HEK293T (cell line): ENCODE results near the gene PPP1R15A.

Experiments used
- CTBP1 ChIP-seq: fragments of 450-650 bp; IDR thresholded peaks from 2 replicates; pipeline ENCODE4 v1.6.1; 2016; ENCODE audit warnings: borderline replicate concordance
- ELF4 ChIP-seq: fragments of 450-650 bp; IDR thresholded peaks from 2 replicates; pipeline ENCODE4 v1.6.1; 2017; ENCODE audit warnings: antibody characterized with exemption
- FOXA1 ChIP-seq: fragments of 450-650 bp; IDR thresholded peaks from 2 replicates; pipeline ENCODE4 v1.6.1; 2016; ENCODE audit warnings: mild to moderate bottlenecking
- SP1 ChIP-seq: fragments of 450-650 bp; IDR thresholded peaks from 2 replicates; pipeline ENCODE4 v1.6.1; 2017
- SUZ12 ChIP-seq: fragments of 450-650 bp; IDR thresholded peaks from 2 replicates; pipeline ENCODE4 v1.6.1; 2016; ENCODE audit warnings: mild to moderate bottlenecking
- TF ChIP-seq, protein P1 (sequence below): fragments of 450-650 bp; IDR thresholded peaks from 2 replicates; pipeline ENCODE4 v1.6.1; 2016

- TF ChIP-seq ELF4, result no peak
- no peak for TF ChIP-seq FOXA1
- TF ChIP-seq, protein P1, sequence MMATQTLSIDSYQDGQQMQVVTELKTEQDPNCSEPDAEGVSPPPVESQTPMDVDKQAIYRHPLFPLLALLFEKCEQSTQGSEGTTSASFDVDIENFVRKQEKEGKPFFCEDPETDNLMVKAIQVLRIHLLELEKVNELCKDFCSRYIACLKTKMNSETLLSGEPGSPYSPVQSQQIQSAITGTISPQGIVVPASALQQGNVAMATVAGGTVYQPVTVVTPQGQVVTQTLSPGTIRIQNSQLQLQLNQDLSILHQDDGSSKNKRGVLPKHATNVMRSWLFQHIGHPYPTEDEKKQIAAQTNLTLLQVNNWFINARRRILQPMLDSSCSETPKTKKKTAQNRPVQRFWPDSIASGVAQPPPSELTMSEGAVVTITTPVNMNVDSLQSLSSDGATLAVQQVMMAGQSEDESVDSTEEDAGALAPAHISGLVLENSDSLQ, result no peak
- no peak for TF ChIP-seq CTBP1
- TF ChIP-seq SUZ12, result no peak
- TF ChIP-seq SP1, result no peak
These were observed 9.4 kb upstream of the PPP1R15A start for GRCh38 chr19:48862827-48863226.
